GM18499 (cell line): Measurements from ENCODE around the gene HELZ2.

Experiments
- ATAC-seq: cut with Tn5 transposase; IDR thresholded peaks from one replicate; pipeline ENCODE4 v1.9.1; 2021; ENCODE audit warnings: moderate number of reproducible peaks; ENCODE audit not compliant: insufficient read depth, unreplicated experiment

HELZ2 gene

GRCh38 chr20:63554361-63555278, 19.4 kb downstream of the HELZ2 start:
- ATAC-seq, result no peak

GRCh38 chr20:63553933-63554290, 20.1 kb downstream of the HELZ2 start, which contains the start of gene FNDC11:
TSS of gene FNDC11 (plus strand) at chr20:63554159. CDS start at chr20:63555664, 1,505 bp downstream.
- no peak for ATAC-seq

- ATAC-seq, result no peak
These were observed 20.6 kb downstream of the HELZ2 start for GRCh38 chr20:63553251-63553932.

GRCh38 chr20:63552481-63553249, 21.4 kb downstream of the HELZ2 start:
- ATAC-seq, result no peak

GRCh38 chr20:63551068-63551467, 23.0 kb downstream of the HELZ2 start:
- ATAC-seq, result no peak

- no peak for ATAC-seq
These were observed 24.3 kb downstream of the HELZ2 start for GRCh38 chr20:63549679-63550282.

- no peak for ATAC-seq
These were observed 25.0 kb downstream of the HELZ2 start for GRCh38 chr20:63549019-63549418.

- ATAC-seq, result no peak
These were observed 25.5 kb downstream of the HELZ2 start for GRCh38 chr20:63548542-63548941.

GRCh38 chr20:63547725-63548480, 26.1 kb downstream of the HELZ2 start, which contains the start of gene SRMS:
TSS of gene SRMS (minus strand) at chr20:63547749. CDS start at chr20:63547463, 286 bp downstream.
- no peak for ATAC-seq

- ATAC-seq, result no peak
These were observed 26.9 kb downstream of the HELZ2 start for GRCh38 chr20:63546956-63547724.

GRCh38 chr20:63546256-63546955, 27.6 kb downstream of the HELZ2 start:
- ATAC-seq, result no peak

- no peak for ATAC-seq
These were observed 28.2 kb downstream of the HELZ2 start for GRCh38 chr20:63545814-63546213.

- ATAC-seq, result no peak
These were observed 29.0 kb downstream of the HELZ2 start for GRCh38 chr20:63544958-63545516.

- ATAC-seq, result no peak
These were observed 29.6 kb downstream of the HELZ2 start for GRCh38 chr20:63544241-63544957.

- no peak for ATAC-seq
These were observed 30.3 kb downstream of the HELZ2 start for GRCh38 chr20:63543733-63544132.

GRCh38 chr20:63543131-63543530, 30.9 kb downstream of the HELZ2 start:
- no peak for ATAC-seq

GRCh38 chr20:63542696-63543095, 31.3 kb downstream of the HELZ2 start:
- ATAC-seq, result no peak
